GM23248 (cell line): ENCODE data around the gene NANS. TPM values are rescaled to one million over a fixed set of nuclear protein-coding genes. Genes with fewer than 3 reads are reported as not detected.

ENCODE experiments used
- DNase-seq: peaks from one replicate; pipeline ENCODE4 v3.0.0-alpha.2; 2015
- H2AFZ ChIP-seq: fragments of 200-600 bp; sonication (generic); 2 replicates; pipeline ENCODE4 v1.6.1; 2016; ENCODE audit warnings: antibody characterized with exemption
- H3F3A ChIP-seq: fragments of 200-600 bp; sonication (generic); 2 replicates; pipeline ENCODE4 v1.6.1; 2016; ENCODE audit warnings: mild to moderate bottlenecking, antibody characterized with exemption, mixed run types; ENCODE audit not compliant: insufficient read depth
- H3K27ac ChIP-seq: fragments of 200-600 bp; sonication (generic); 2 replicates; pipeline ENCODE4 v1.5.1; 2016; ENCODE audit warnings: mild to moderate bottlenecking
- H3K27me3 ChIP-seq: fragments of 200-600 bp; sonication (generic); replicated peaks from 2 replicates; pipeline ENCODE4 v1.6.1; 2016; ENCODE audit warnings: mild to moderate bottlenecking; ENCODE audit not compliant: insufficient read depth
- H3K36me3 ChIP-seq: fragments of 200-600 bp; sonication (generic); 2 replicates; pipeline ENCODE4 v1.6.1; 2016; ENCODE audit warnings: low read depth, mild to moderate bottlenecking
- H3K4me1 ChIP-seq: fragments of 200-600 bp; sonication (generic); 2 replicates; pipeline ENCODE4 v1.6.1; 2016; ENCODE audit warnings: mild to moderate bottlenecking; ENCODE audit not compliant: insufficient read depth
- H3K4me2 ChIP-seq: fragments of 200-600 bp; sonication (generic); one replicate; pipeline ENCODE4 v1.6.1; 2016; ENCODE audit warnings: mild to moderate bottlenecking; ENCODE audit not compliant: unreplicated experiment
- H3K4me3 ChIP-seq: fragments of 200-600 bp; sonication (generic); 2 replicates; pipeline ENCODE4 v1.5.1; 2016; ENCODE audit warnings: mild to moderate bottlenecking
- H3K79me2 ChIP-seq: fragments of 200-600 bp; sonication (generic); 2 replicates; pipeline ENCODE4 v1.6.1; 2016; ENCODE audit warnings: mild to moderate bottlenecking; ENCODE audit not compliant: insufficient read depth
- H3K9ac ChIP-seq: fragments of 200-600 bp; sonication (generic); 2 replicates; pipeline ENCODE4 v1.6.1; 2016; ENCODE audit warnings: mild to moderate bottlenecking
- H3K9me2 ChIP-seq: fragments of 200-600 bp; sonication (generic); 2 replicates; pipeline ENCODE4 v1.6.1; 2016; ENCODE audit warnings: mixed run types, mild to moderate bottlenecking, moderate library complexity; ENCODE audit not compliant: insufficient read depth
- H3K9me3 ChIP-seq: fragments of 200-600 bp; sonication (generic); one replicate; pipeline ENCODE4 v1.6.1; 2017; ENCODE audit warnings: low read depth
- H4K20me1 ChIP-seq: fragments of 200-600 bp; sonication (generic); 2 replicates; pipeline ENCODE4 v1.6.0; 2016; ENCODE audit not compliant: insufficient read depth
- EZH2 ChIP-seq: fragments of 200-600 bp; sonication (generic); IDR thresholded peaks from 2 replicates; pipeline ENCODE4 v1.6.1; 2018; ENCODE audit warnings: antibody characterized with exemption, mild to moderate bottlenecking; ENCODE audit not compliant: insufficient read depth, poor library complexity, severe bottlenecking
- EZH2phosphoT487 ChIP-seq: fragments of 200-600 bp; sonication (generic); IDR thresholded peaks from 2 replicates; pipeline ENCODE4 v1.6.1; 2018; ENCODE audit warnings: antibody characterized with exemption, moderate library complexity, mild to moderate bottlenecking, low read depth; ENCODE audit not compliant: insufficient read depth
- WGBS, 2 experiments: methylation state at CpG; one replicate each; pipeline ENCODE4 v1.1.6; 2015 to 2017; ENCODE audit warnings: low lambda C conversion rate in 2 of 2, low coverage in 1 of 2; ENCODE audit errors: missing lambda C conversion rate in 2 of 2; 5-methylcytosine and 5-hydroxymethylcytosine counted together
- in situ Hi-C: fragments of 300-500 bp; cut with MboI; formaldehyde crosslinking; loops from 2 replicates; pipeline ENCODE4 v1.15.0; 2020
- polyA plus RNA-seq: library from polyadenylated mRNA; unstranded; fragments of >200 nt; fragmentation: Nextera tagmentation; extraction: Ambion mirVana; gene quantifications from 2 replicates; pipeline ENCODE4 v1.2.1, GENCODE V29; 2016
- total RNA-seq: library from RNA; depleted of rRNA; stranded (reverse); fragments of >200 nt; shearing (Covaris generic); gene quantifications from 2 replicates; pipeline ENCODE4 v1.2.3, GENCODE V29; 2014

NANS gene
- total and polyA plus RNA-seq, 2 experiments from 2014 or later = 80.8 to 128 TPM

GRCh38 chr9:98078895-98079294 lies 22.4 kb downstream of the NANS start:
- no peak overlapping the region for H3K27ac ChIP-seq
- in situ Hi-C loops = no loop called here
- H3K27me3 ChIP-seq = no peaks in the 10 kb centered on the region
- H3K9me2 ChIP-seq = no peaks in the 10 kb centered on the region
- peaks cover 29% of the 10 kb centered on the region for H3K79me2 ChIP-seq
- no peak overlapping the region for H3K9ac ChIP-seq
- no peak overlapping the region for H2AFZ ChIP-seq
- WGBS, 2 experiments = 79% methylated on average over 5 of the region's 5 CpGs
- H3K36me3 ChIP-seq = peaks cover 9% of the 10 kb centered on the region; the same call in 1 of the 2 replicates
- peaks cover 35% of the 10 kb centered on the region for H3K4me1 ChIP-seq
- no peaks in the 10 kb centered on the region for H4K20me1 ChIP-seq
- no peak for DNase-seq
- H3K9me3 ChIP-seq = no peaks in the 10 kb centered on the region
- no peak overlapping the region for H3K4me3 ChIP-seq
- peaks cover 21% of the 10 kb centered on the region for H3F3A ChIP-seq
- TF ChIP-seq EZH2phosphoT487 = no peak
- TF ChIP-seq EZH2 = no peak
- H3K4me2 ChIP-seq = no peak overlapping the region

DNA sequence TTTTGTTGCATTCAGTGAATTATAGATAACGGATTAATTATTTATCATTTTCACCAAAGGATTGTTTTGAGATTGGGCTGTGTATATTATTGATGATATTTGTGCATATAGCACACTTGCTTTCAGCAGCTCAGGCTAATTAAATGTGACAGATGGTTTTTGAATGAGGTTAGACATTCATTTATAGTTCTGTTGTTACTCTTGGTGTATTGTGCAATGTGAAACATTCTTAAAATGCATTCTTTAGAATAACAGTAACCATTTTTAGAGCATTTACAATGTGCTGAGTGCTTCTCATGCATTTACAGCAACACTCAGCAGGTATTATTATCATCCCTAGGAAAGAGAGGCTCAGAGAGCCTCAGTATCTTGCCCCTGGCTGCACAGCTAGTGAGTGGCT lies 23.8 kb downstream of the NANS start:
- Histone ChIP-seq H3K27ac (peak overlapping the region; percentile 71), H3K9me2 (no peaks in the 10 kb centered on the region), H3K79me2 (peaks cover 23% of the 10 kb centered on the region), H3K4me1 (peaks cover 27% of the 10 kb centered on the region), H3K27me3 (no peaks in the 10 kb centered on the region), H4K20me1 (no peaks in the 10 kb centered on the region), H3K4me2 (no peak overlapping the region), H2AFZ (no peak overlapping the region), H3K9ac (0 out of 2 replicates have a peak overlapping the region, but pooled peaks have one; percentile 44), H3F3A (peaks cover 16% of the 10 kb centered on the region), H3K9me3 (no peaks in the 10 kb centered on the region), H3K36me3 (peaks cover 9% of the 10 kb centered on the region; the same call in 1 of the 2 replicates), H3K4me3 (no peak overlapping the region)
- no peak for TF ChIP-seq EZH2
- TF ChIP-seq EZH2phosphoT487 = peak; percentile 94
- in situ Hi-C loops = no loop called here
- WGBS, 2 experiments = 89 to 100% methylated on average over 1 of the region's 1 CpG
- DNase-seq = peak; percentile 63

- Histone ChIP-seq H3K4me2 (peak overlapping the region; percentile 8), H4K20me1 (no peaks in the 10 kb centered on the region), H3K9me3 (no peaks in the 10 kb centered on the region), H3K27ac (peak overlapping the region; percentile 71), H3F3A (peaks cover 21% of the 10 kb centered on the region), H3K79me2 (peaks cover 19% of the 10 kb centered on the region), H2AFZ (no peak overlapping the region), H3K27me3 (no peaks in the 10 kb centered on the region), H3K36me3 (peaks cover 9% of the 10 kb centered on the region; the same call in 1 of the 2 replicates), H3K9ac (peak overlapping the region; percentile 44; the same call in 1 of the 2 replicates), H3K4me1 (peaks cover 24% of the 10 kb centered on the region), H3K4me3 (no peak overlapping the region), H3K9me2 (no peaks in the 10 kb centered on the region)
- TF ChIP-seq EZH2 = no peak
- TF ChIP-seq EZH2phosphoT487 = no peak
- in situ Hi-C loops = no loop called here
- 94 to 96% methylated on average over 12 of the region's 12 CpGs for WGBS, 2 experiments
- DNase-seq = no peak
These were observed 24.2 kb downstream of the NANS start for GRCh38 chr9:98080780-98081179.

GRCh38 chr9:98081477-98082219 lies 25.1 kb downstream of the NANS start:
- Histone ChIP-seq H3K9ac (peak overlapping the region; percentile 44; the same call in 1 of the 2 replicates), H3K36me3 (peaks cover 9% of the 10 kb centered on the region; the same call in 1 of the 2 replicates), H3K27ac (peak overlapping the region; percentile 71), H3K4me1 (peaks cover 22% of the 10 kb centered on the region), H3K9me3 (no peaks in the 10 kb centered on the region), H3K4me3 (no peak overlapping the region), H3K27me3 (no peaks in the 10 kb centered on the region), H3F3A (peaks cover 27% of the 10 kb centered on the region), H2AFZ (no peak overlapping the region), H3K9me2 (no peaks in the 10 kb centered on the region), H3K79me2 (peaks cover 11% of the 10 kb centered on the region), H3K4me2 (peak overlapping the region; percentile 8), H4K20me1 (no peaks in the 10 kb centered on the region)
- WGBS, 2 experiments = 55 to 68% methylated on average over 6 of the region's 6 CpGs
- DNase-seq = peak; percentile 80
- TF ChIP-seq EZH2phosphoT487 (no peak), EZH2 (no peak)
- in situ Hi-C loops = no loop called here
